H9 (cell line): Measurements from ENCODE around the gene DLG2. TPM values are rescaled to one million over a fixed set of nuclear protein-coding genes. Genes with fewer than 3 reads are reported as not detected.

Source experiments
- DNase-seq: peaks from one replicate; pipeline ENCODE4 v3.0.0-alpha.2; 2017
- H2AFZ ChIP-seq: one replicate; pipeline ENCODE4 v1.6.1; 2013; ENCODE audit warnings: mild to moderate bottlenecking, low read length, control low read depth, moderate library complexity
- H2AK5ac ChIP-seq: 2 replicates; pipeline ENCODE4 v1.6.1; 2013; ENCODE audit warnings: low read length, control low read depth, mixed read lengths; ENCODE audit not compliant: insufficient read length
- H2BK120ac ChIP-seq: one replicate; pipeline ENCODE4 v1.6.1; 2013; ENCODE audit warnings: low read depth, mild to moderate bottlenecking, low read length, control low read depth, inconsistent platforms; ENCODE audit not compliant: poor library complexity, severe bottlenecking
- H2BK12ac ChIP-seq: 2 replicates; pipeline ENCODE4 v1.6.1; 2013; ENCODE audit warnings: low read length, control low read depth, mixed read lengths, low read depth; ENCODE audit not compliant: insufficient read length
- H2BK15ac ChIP-seq: 2 replicates; pipeline ENCODE4 v1.6.1; 2013; ENCODE audit warnings: low read depth, low read length, control low read depth
- H2BK20ac ChIP-seq: one replicate; pipeline ENCODE4 v1.6.1; 2013; ENCODE audit warnings: low read depth, mild to moderate bottlenecking, low read length, control low read depth, inconsistent platforms; ENCODE audit not compliant: poor library complexity, severe bottlenecking
- H2BK5ac ChIP-seq: 2 replicates; pipeline ENCODE4 v1.6.1; 2013; ENCODE audit warnings: low read length, control low read depth, mixed read lengths; ENCODE audit not compliant: insufficient read length
- H3K14ac ChIP-seq: 2 replicates; pipeline ENCODE4 v1.6.1; 2013; ENCODE audit warnings: low read length, control low read depth; ENCODE audit not compliant: insufficient read depth
- H3K18ac ChIP-seq: 2 replicates; pipeline ENCODE4 v1.6.1; 2013; ENCODE audit warnings: low read depth, mild to moderate bottlenecking, mixed read lengths, low read length, control low read depth; ENCODE audit not compliant: insufficient read length
- H3K23ac ChIP-seq: 2 replicates; pipeline ENCODE4 v1.6.1; 2013; ENCODE audit warnings: low read length, control low read depth, mixed read lengths, low read depth; ENCODE audit not compliant: insufficient read length
- H3K23me2 ChIP-seq: 2 replicates; pipeline ENCODE4 v1.6.1; 2013; ENCODE audit warnings: low read depth, mild to moderate bottlenecking, mixed read lengths, low read length, control low read depth; ENCODE audit not compliant: insufficient read length, poor library complexity, severe bottlenecking
- H3K27ac ChIP-seq: 2 replicates; pipeline ENCODE4 v1.5.1; 2013; ENCODE audit warnings: low read length, control low read depth, mixed read lengths, low read depth; ENCODE audit not compliant: insufficient read length
- H3K27me3 ChIP-seq: 2 replicates; pipeline ENCODE4 v1.6.1; 2013; ENCODE audit warnings: low read length, control low read depth, inconsistent platforms; ENCODE audit not compliant: insufficient read depth
- H3K4ac ChIP-seq: 2 replicates; pipeline ENCODE4 v1.6.1; 2013; ENCODE audit warnings: low read depth, mild to moderate bottlenecking, control low read depth, inconsistent platforms, low read length, moderate library complexity
- H3K4me1 ChIP-seq: 2 replicates; pipeline ENCODE4 v1.6.1; 2013; ENCODE audit warnings: low read length, control low read depth, inconsistent platforms; ENCODE audit not compliant: insufficient read depth
- H3K4me2 ChIP-seq: 2 replicates; pipeline ENCODE4 v1.6.1; 2013; ENCODE audit warnings: low read length, control low read depth, mixed read lengths; ENCODE audit not compliant: insufficient read length, insufficient read depth
- H3K56ac ChIP-seq: 2 replicates; pipeline ENCODE4 v1.6.1; 2013; ENCODE audit warnings: low read depth, mild to moderate bottlenecking, mixed read lengths, low read length, control low read depth; ENCODE audit not compliant: insufficient read length
- H3K79me1 ChIP-seq: 2 replicates; pipeline ENCODE4 v1.6.1; 2013; ENCODE audit warnings: low read depth, mild to moderate bottlenecking, moderate library complexity, low read length, control low read depth, inconsistent platforms; ENCODE audit not compliant: insufficient read depth, poor library complexity, severe bottlenecking
- H3K79me2 ChIP-seq: 2 replicates; pipeline ENCODE4 v1.6.1; 2013; ENCODE audit warnings: low read length, control low read depth, inconsistent platforms; ENCODE audit not compliant: insufficient read depth
- H3K9ac ChIP-seq: 2 replicates; pipeline ENCODE4 v1.6.1; 2013; ENCODE audit warnings: low read length, control low read depth, mixed read lengths; ENCODE audit not compliant: insufficient read length; ENCODE audit errors: extremely low read depth
- H3K9me3 ChIP-seq: one replicate; pipeline ENCODE4 v1.6.1; 2013; ENCODE audit warnings: low read depth, low read length, inconsistent platforms; ENCODE audit not compliant: control insufficient read depth
- H3T11ph ChIP-seq: one replicate; pipeline ENCODE4 v1.6.1; 2013; ENCODE audit warnings: mild to moderate bottlenecking, low read length, control low read depth, inconsistent platforms
- H4K20me1 ChIP-seq: one replicate; pipeline ENCODE4 v1.6.1; 2013; ENCODE audit not compliant: control insufficient read depth, insufficient read length, insufficient read depth
- H4K5ac ChIP-seq: 2 replicates; pipeline ENCODE4 v1.6.1; 2013; ENCODE audit warnings: low read depth, mild to moderate bottlenecking, mixed read lengths, low read length, control low read depth; ENCODE audit not compliant: insufficient read length
- H4K8ac ChIP-seq: replicated peaks from 2 replicates; pipeline ENCODE4 v1.6.1; 2013; ENCODE audit warnings: low read length, control low read depth, mixed read lengths, low read depth; ENCODE audit not compliant: insufficient read length
- H4K91ac ChIP-seq: 2 replicates; pipeline ENCODE4 v1.6.1; 2013; ENCODE audit warnings: low read depth, mild to moderate bottlenecking, moderate library complexity, mixed read lengths, low read length, control low read depth; ENCODE audit not compliant: insufficient read length
- H3K27ac Mint-ChIP-seq, 3 experiments: 2 replicates in 2 of 3; 3 replicates in 1 of 3; pipeline ENCODE4 v1.8.0; 2020 to 2021; ENCODE audit warnings: mixed read lengths in 3 of 3, mild to moderate bottlenecking in 1 of 3, moderate library complexity in 1 of 3
- H3K27me3 Mint-ChIP-seq: 2 replicates; pipeline ENCODE4 v1.8.0; 2021; ENCODE audit warnings: low read depth, mild to moderate bottlenecking, moderate library complexity, mixed read lengths
- H3K36me3 Mint-ChIP-seq, 3 experiments: 2 replicates in 2 of 3; 3 replicates in 1 of 3; pipeline ENCODE4 v1.8.0; 2020 to 2021; ENCODE audit warnings: low read depth in 3 of 3, mixed read lengths in 3 of 3; ENCODE audit not compliant: insufficient read depth in 1 of 3
- H3K4me1 Mint-ChIP-seq, 2 experiments: 2 replicates each; pipeline ENCODE4 v1.8.0; 2020; ENCODE audit warnings: mixed read lengths in 2 of 2
- H3K4me3 Mint-ChIP-seq, 2 experiments: 2 replicates in 1 of 2; 3 replicates in 1 of 2; pipeline ENCODE4 v1.8.0; 2020 to 2021; ENCODE audit warnings: mild to moderate bottlenecking in 2 of 2, mixed read lengths in 2 of 2, moderate library complexity in 1 of 2
- H3K9me3 Mint-ChIP-seq, 2 experiments: 2 replicates in 1 of 2; 3 replicates in 1 of 2; pipeline ENCODE4 v1.8.0; 2020; ENCODE audit warnings: mild to moderate bottlenecking in 2 of 2, mixed read lengths in 2 of 2, moderate library complexity in 1 of 2
- WGBS: extraction: QIAGEN DNeasy Blood & Tissue Kit; methylation state at CpG from one replicate; pipeline ENCODE4 v1.1.7; 2013; ENCODE audit warnings: missing lambda C conversion rate, low lambda C conversion rate, mixed read lengths; ENCODE audit not compliant: insufficient read length; ENCODE audit errors: extremely low coverage; 5-methylcytosine and 5-hydroxymethylcytosine counted together
- total RNA-seq: library from RNA; stranded (reverse); gene quantifications from 2 replicates; pipeline ENCODE4 v1.2.1, GENCODE V29; 2021
- TF ChIP-seq, protein P1 (sequence below): fragments of 200-600 bp; sonication (generic); conservative IDR thresholded peaks from 3 replicates; pipeline ENCODE4 v1.8.0; 2021; ENCODE audit warnings: antibody characterized with exemption, mild to moderate bottlenecking

The DLG2 gene
- total RNA-seq, 1 experiment from 2014 or later, result 8.0 TPM

GRCh38 chr11:85590848-85591483 lies 36.2 kb downstream of the DLG2 start:
- TF ChIP-seq, protein P1, sequence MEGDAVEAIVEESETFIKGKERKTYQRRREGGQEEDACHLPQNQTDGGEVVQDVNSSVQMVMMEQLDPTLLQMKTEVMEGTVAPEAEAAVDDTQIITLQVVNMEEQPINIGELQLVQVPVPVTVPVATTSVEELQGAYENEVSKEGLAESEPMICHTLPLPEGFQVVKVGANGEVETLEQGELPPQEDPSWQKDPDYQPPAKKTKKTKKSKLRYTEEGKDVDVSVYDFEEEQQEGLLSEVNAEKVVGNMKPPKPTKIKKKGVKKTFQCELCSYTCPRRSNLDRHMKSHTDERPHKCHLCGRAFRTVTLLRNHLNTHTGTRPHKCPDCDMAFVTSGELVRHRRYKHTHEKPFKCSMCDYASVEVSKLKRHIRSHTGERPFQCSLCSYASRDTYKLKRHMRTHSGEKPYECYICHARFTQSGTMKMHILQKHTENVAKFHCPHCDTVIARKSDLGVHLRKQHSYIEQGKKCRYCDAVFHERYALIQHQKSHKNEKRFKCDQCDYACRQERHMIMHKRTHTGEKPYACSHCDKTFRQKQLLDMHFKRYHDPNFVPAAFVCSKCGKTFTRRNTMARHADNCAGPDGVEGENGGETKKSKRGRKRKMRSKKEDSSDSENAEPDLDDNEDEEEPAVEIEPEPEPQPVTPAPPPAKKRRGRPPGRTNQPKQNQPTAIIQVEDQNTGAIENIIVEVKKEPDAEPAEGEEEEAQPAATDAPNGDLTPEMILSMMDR, result peak; percentile 66
- Histone ChIP-seq H2BK15ac (no peak overlapping the region), H3K9ac (no peak overlapping the region), H3K79me1 (no peaks in the 10 kb centered on the region), H2AFZ (no peak overlapping the region), H2BK120ac (no peak overlapping the region), H4K91ac (no peak overlapping the region), H3K27me3 (no peaks in the 10 kb centered on the region), H3K9me3 (no peaks in the 10 kb centered on the region), H4K5ac (no peak overlapping the region), H2BK20ac (no peak overlapping the region), H4K8ac (no peak overlapping the region), H4K20me1 (no peaks in the 10 kb centered on the region), H3K14ac (no peak overlapping the region), H3T11ph (no peak overlapping the region), H3K4me2 (no peak overlapping the region), H2BK12ac (no peak overlapping the region), H3K23me2 (no peaks in the 10 kb centered on the region), H3K4me1 (no peaks in the 10 kb centered on the region), H2BK5ac (no peak overlapping the region), H3K23ac (no peak overlapping the region), H3K27ac (no peak overlapping the region), H3K18ac (no peak overlapping the region), H3K56ac (no peak overlapping the region), H3K79me2 (no peaks in the 10 kb centered on the region), H3K4ac (no peak overlapping the region), H2AK5ac (no peak overlapping the region)
- Mint-ChIP-seq H3K9me3 (peaks cover 26 to 29% of the 10 kb centered on the region in 2 experiments), H3K36me3 (peaks cover 32 to 39% (median 34%) of the 10 kb centered on the region in 3 experiments), H3K4me1 (peaks cover 18 to 20% of the 10 kb centered on the region in 2 experiments), H3K27ac (no peak overlapping the region), H3K4me3 (no peak overlapping the region), H3K27me3 (no peaks in the 10 kb centered on the region)
- DNase-seq, result no peak
- WGBS, result no CpG with 5 or more reads among the region's 4 CpGs
